Stomach smooth muscle (tissue), 2 donors: ENCODE data around the gene ABO.
A peak's percentile ranks its signal among the peaks of the same experiment; 100 is the strongest.
"Not testable (repeated sequence)": the region's sequence is repeated elsewhere in the genome, so short reads cannot be mapped to it uniquely, and the experiment has no call there.

ENCODE experiments used
- H3K27ac ChIP-seq: one replicate; pipeline ENCODE4 v1.7.0; 2013; ENCODE audit warnings: mild to moderate bottlenecking, low read length, inconsistent platforms
- H3K27me3 ChIP-seq, 2 donors: one replicate each; pipeline ENCODE4 v1.7.0; 2013; ENCODE audit warnings: low read length in 2 of 2; ENCODE audit not compliant: insufficient read depth in 2 of 2, control insufficient read depth in 1 of 2
- H3K36me3 ChIP-seq, 2 donors: one replicate each; pipeline ENCODE4 v1.7.0; 2013; ENCODE audit warnings: low read length in 2 of 2; ENCODE audit not compliant: control insufficient read depth in 2 of 2, insufficient read depth in 2 of 2
- H3K4me1 ChIP-seq: one replicate; pipeline ENCODE4 v1.7.0; 2013; ENCODE audit warnings: low read length; ENCODE audit not compliant: control insufficient read depth, insufficient read depth
- H3K4me3 ChIP-seq, 2 donors: one replicate each; pipeline ENCODE4 v1.7.0; 2013; ENCODE audit warnings: low read length in 2 of 2
- H3K9ac ChIP-seq, 2 donors: one replicate each; pipeline ENCODE4 v1.7.0; 2013; ENCODE audit warnings: low read length in 2 of 2, mild to moderate bottlenecking in 1 of 2
- H3K9me3 ChIP-seq, 2 donors: one replicate each; pipeline ENCODE4 v1.7.0; 2013; ENCODE audit warnings: low read length in 2 of 2; ENCODE audit not compliant: control insufficient read depth in 2 of 2
- donor health status: healthy.
- donor health status: Pancreatic carcinoma.

Gene ABO

DNA sequence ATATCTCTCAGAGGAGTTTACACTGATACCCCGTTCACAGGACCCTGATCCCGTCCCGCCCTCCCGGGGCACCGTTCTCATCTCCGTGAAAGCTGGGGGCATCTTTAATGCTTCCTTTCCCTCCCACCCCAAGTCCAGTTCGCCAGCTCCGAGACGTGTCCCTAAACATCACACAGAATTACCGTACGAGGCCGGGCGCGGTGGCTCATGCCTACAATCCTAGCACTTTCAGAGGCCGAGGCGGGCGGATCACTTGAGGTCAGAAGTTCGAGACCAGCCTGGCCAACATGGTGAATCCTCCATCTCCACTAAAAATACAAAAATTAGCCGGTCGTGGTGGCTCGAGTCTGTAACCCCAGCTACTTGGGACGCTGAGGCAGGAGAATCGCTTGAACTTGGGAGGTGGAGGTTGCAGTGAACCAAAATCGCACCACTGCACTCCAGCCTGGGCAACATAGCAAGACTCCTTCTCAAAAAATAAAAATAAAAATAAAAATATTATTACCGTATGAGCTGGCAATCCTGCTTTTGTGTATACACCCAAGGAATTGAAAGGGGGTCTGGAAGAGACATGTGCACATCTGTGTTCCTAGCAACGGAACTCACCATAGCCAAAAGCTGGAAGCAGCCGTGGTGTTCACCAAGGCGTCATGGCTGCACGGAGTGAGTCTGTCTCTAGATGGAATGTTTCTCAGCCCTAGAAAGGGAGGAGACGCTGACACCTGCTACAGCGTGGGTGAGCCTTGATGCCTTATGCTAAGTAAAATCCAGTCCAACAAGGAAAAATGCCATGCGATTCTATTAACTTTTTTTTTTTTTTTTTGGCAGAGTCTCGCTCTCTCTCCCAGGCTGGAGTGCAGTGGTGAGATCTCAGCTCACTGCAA is 1.2 kb upstream of the ABO start:
- no peaks in the 10 kb centered on the region for H3K9me3 ChIP-seq
- H3K36me3 ChIP-seq = no peaks in the 10 kb centered on the region
- H3K4me3 ChIP-seq = peak overlapping the region in 1 of 2 donors; percentile 40
- H3K9ac ChIP-seq = no peak overlapping the region
- no peak overlapping the region for H3K27ac ChIP-seq
- peaks cover 15 to 18% of the 10 kb centered on the region in 2 donors for H3K27me3 ChIP-seq
- H3K4me1 ChIP-seq = no peaks in the 10 kb centered on the region

DNA sequence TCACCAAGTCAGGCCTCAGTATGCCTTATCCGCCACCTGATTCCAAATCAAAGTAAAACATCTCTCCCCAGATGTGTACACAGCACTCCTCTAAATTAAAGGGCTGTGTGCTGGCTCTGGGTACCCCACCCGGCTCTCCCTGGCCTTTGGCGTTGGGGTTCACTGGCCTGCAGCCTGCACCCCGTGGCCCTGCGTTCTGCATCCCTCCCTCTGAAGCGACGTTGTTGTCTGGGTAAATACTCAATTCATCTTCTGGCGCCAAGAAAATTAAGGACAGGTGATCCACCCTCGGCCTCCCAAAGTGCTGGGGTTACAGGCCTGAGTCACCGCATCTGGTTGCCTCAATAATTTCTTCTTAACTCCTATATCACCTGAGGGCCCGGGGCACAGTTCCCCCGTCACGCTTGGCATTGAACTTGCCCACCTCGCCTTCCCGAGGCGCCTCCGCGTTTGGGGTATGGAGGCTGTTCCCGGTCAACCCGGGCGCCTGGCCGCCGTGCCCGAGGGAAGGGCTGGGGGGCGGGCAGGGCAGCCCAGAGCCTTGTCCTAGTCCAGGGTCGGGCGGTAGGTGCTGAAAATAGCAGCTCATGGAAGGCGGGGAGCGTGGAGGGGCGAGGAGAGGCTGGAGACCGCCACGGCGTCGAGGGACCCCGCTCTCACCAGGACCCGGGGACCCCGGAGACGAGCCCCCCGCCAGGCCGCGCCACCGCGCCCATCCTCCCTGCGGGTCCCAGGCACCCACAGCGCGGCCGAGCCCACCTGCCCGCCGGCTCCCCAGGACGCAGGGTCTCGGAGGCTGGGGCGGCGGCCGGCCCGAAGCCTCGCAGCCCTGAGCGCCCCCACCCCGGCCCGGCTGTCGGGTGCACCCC is 531 bp downstream of the ABO start:
- Histone ChIP-seq H3K9me3 (no peaks in the 10 kb centered on the region), H3K4me1 (no peaks in the 10 kb centered on the region), H3K4me3 (peak overlapping the region in 1 of 2 donors; percentile 44), H3K9ac (no peak overlapping the region), H3K36me3 (no peaks in the 10 kb centered on the region), H3K27ac (no peak overlapping the region), H3K27me3 (peaks cover 8 to 18% of the 10 kb centered on the region in 2 donors)

DNA sequence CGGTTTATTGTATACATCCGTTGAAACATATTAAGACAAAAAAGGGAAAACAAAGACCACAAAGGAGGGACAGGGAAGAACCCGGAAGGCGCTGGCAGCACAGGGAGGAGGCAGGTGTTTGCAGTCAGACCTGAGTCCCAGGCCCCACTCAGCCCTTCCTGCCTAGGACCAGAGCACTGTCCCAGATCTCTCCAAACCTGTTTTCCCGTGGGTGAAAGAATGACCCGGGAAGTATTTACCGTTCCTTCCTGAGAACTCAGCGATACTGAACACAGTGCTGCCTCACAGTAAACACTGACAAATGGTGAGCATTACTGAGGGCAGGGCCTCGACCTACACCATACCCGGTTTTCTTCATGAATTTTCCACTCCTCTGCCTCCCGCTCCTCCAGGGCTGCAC is 1.2 kb downstream of the ABO start:
- H3K27me3 ChIP-seq = peaks cover 8 to 18% of the 10 kb centered on the region in 2 donors
- H3K4me1 ChIP-seq = no peaks in the 10 kb centered on the region
- H3K36me3 ChIP-seq = no peaks in the 10 kb centered on the region
- no peak overlapping the region for H3K9ac ChIP-seq
- no peak overlapping the region for H3K27ac ChIP-seq
- no peaks in the 10 kb centered on the region for H3K9me3 ChIP-seq
- H3K4me3 ChIP-seq = no peak overlapping the region

DNA sequence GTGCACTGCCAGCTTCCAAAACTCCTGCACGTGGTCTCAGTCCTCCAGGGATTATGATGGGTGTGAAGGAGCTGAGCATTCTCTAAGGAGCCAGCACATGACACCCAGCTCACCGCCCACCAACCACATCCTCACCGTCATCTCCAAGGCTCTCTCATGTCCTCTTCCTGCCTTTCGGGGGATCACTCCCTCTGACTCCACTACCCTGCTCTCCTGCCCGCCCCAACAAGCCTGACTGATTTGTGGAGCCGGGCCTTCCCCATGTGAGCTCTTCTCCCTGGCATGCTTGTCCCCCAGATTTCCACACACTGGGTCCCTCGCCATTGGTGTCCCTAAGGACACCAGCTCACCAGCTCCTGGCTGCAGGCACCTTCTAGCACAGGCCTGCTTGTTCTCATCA is 1.9 kb downstream of the ABO start:
- Histone ChIP-seq H3K4me1 (no peaks in the 10 kb centered on the region), H3K9me3 (no peaks in the 10 kb centered on the region), H3K27me3 (peaks cover 8 to 18% of the 10 kb centered on the region in 2 donors), H3K27ac (no peak overlapping the region), H3K4me3 (no peak overlapping the region), H3K36me3 (no peaks in the 10 kb centered on the region), H3K9ac (no peak overlapping the region)

DNA sequence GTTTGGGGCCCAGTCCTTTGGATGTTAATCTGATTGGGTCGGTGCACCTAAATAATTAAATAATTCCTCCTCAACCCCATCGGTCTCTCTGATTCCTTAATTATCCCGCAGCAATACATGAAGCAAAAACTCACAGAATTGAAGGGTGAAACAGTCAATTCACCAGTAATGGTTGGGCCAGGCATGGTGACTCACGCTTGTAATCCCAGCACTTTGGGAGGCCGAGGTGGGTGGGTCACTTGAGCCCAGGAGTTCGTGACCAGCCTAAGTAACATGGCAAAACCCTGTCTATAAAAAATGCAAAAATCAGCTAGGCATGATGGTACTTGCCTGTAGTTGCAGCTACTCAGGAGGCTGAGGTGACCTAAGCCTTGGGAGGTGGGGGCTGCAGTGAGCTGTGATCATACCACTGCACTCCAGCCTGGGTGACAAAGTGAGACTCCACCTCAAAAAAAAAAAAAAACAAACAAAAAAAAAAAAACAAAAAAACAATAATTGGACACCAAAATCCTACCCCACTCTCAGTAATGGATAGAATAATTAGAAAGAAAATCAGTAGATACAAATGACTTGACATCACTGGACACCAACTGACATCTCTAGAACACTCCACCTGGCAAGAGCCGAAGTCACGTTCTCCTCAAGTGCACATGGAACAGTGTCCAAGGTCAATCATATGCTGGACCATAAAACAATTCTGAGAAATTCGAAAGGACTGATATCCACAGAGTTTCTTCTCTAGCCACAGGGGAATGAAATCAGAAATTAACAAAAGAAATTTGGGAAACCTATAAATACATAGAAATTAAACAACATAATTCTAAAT is 5.3 kb downstream of the ABO start:
- H3K4me3 ChIP-seq = no peak overlapping the region
- no peak overlapping the region for H3K27ac ChIP-seq
- H3K27me3 ChIP-seq = peaks cover 2 to 8% of the 10 kb centered on the region in 2 donors
- no peaks in the 10 kb centered on the region for H3K4me1 ChIP-seq
- no peaks in the 10 kb centered on the region for H3K9me3 ChIP-seq
- H3K9ac ChIP-seq = no peak overlapping the region
- no peaks in the 10 kb centered on the region for H3K36me3 ChIP-seq

DNA sequence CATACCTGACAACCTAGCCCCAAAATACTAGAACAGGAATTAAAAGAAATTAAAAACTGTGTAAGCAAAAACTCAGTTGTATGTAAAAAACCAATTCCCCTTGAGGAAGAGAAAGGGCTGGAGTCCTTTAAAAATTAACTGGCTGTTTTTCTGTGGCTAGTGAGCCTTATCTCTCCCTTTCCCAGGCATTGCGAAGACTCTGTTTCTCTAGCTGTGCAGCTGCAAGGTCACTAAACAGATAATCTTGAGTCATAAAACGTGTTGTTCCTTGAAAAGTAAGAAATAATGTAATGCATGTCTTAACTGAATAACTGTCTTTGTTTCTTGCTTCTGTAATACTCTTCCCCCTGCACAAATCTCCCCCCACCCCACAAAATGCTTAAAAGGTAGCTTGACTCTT is 5.9 kb downstream of the ABO start:
- not testable (repeated sequence) for H3K27me3 ChIP-seq, H3K4me1 ChIP-seq, H3K36me3 ChIP-seq, H3K9me3 ChIP-seq, H3K9ac ChIP-seq, H3K4me3 ChIP-seq, H3K27ac ChIP-seq

DNA sequence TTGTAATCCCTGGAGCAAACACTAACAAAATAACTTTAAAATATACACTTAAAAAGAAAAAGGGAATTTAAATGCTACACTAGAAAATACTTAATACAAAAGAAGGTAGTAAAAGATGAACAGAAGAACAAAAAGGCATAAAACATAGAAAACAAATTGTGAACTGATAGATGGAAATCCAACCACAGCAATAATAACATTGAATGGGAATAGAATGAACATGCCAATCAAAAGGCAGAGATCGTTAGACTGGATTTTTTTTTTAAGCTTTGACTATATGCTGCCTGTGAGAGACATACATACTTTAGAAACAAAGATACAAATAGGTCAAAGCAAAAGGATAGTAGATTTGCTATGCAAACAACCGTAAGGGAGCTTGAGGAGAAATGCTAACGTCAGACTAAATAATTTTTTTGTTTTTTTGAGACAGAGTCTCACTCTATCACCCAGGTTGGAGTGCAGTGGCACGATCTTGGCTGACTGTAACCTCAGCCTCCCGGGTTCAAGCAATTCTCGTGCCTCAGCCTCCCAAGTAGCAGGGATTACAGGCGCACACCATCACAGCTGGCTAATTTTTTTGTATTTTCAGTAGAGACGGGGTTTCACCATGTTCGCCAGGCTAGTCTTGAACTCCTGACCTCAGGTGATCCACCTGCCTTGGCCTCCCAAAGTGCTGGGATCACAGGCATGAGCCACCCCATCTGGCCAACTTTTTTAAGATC is 6.5 kb downstream of the ABO start:
- H3K27me3 ChIP-seq = peaks cover 0 to 6% of the 10 kb centered on the region in 2 donors
- no peaks in the 10 kb centered on the region for H3K36me3 ChIP-seq
- no peak overlapping the region for H3K27ac ChIP-seq
- H3K9ac ChIP-seq = no peak overlapping the region
- no peaks in the 10 kb centered on the region for H3K4me1 ChIP-seq
- no peaks in the 10 kb centered on the region for H3K9me3 ChIP-seq
- no peak overlapping the region for H3K4me3 ChIP-seq

DNA sequence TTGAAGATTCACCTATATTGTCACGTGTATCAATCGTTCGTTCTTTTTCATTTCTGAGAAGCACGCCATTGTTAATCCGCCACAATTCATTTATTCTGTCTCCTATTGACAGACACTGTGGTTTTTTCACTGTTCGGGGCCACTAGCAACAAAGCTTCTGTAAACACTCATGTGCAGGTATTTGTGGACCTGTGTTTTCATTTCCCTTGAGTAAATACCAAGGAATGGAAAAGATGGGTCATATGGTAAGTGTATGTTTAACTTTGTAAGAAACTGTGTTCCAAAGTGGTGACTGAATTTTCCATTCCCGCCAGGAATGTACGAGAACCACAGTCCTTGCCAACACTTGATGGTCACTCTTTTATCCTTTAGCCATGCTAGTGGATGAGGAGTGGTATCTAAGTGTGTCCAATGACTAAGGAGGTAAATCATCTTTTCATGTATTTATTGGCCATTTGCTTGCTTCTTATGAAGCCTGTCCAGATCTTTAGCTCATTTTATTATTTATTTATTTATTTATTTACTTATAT is 10.7 kb downstream of the ABO start:
- H3K27ac ChIP-seq = no peak overlapping the region
- H3K36me3 ChIP-seq = no peaks in the 10 kb centered on the region
- no peak overlapping the region for H3K9ac ChIP-seq
- H3K4me3 ChIP-seq = no peak overlapping the region
- no peaks in the 10 kb centered on the region for H3K4me1 ChIP-seq
- peaks cover 0 to 6% of the 10 kb centered on the region in 2 donors for H3K27me3 ChIP-seq
- H3K9me3 ChIP-seq = no peaks in the 10 kb centered on the region

DNA sequence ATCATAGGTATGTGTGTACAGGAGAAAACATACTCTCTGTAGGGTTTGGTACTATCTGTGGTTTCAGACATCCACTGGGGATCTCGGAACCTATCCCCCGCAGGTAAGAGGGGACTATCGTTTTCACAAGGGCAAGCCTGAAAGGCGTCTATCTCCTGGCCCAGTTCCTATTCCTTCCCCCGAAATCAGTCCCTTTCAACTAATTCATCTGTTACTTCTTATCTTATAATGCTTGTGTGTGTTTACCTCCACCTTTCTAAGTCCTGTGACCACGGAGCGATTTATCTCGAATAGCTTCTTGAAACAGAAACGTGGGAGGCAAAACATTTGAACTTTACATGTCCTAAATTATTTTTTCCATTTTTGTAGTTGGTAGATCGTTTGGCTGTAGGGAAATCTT is 11.4 kb downstream of the ABO start:
- H3K27me3 ChIP-seq = peaks cover 0 to 6% of the 10 kb centered on the region in 2 donors
- no peak overlapping the region for H3K9ac ChIP-seq
- no peak overlapping the region for H3K4me3 ChIP-seq
- no peaks in the 10 kb centered on the region for H3K36me3 ChIP-seq
- no peaks in the 10 kb centered on the region for H3K4me1 ChIP-seq
- no peak overlapping the region for H3K27ac ChIP-seq
- no peaks in the 10 kb centered on the region for H3K9me3 ChIP-seq

DNA sequence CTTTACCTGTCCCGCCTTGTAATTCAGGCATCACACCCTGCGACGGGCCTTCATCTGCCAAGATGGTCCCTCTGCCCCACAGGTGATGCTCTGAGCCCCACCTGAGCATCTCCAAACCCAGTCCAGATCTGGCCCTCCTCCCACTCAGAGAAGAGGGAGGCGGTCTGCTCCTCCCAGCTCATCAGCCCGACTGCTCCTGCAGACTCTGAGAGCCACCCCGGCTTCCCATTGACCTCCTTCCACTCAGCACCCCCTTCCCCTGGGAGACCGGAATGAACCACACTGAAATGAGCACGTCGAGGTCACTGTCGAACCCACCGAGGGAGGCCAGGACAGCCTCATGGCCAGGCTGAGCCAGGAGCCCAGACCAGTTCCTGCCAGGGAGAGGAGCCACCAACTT is 12.8 kb downstream of the ABO start:
- Histone ChIP-seq H3K36me3 (no peaks in the 10 kb centered on the region), H3K4me3 (no peak overlapping the region), H3K27me3 (peaks cover 0 to 6% of the 10 kb centered on the region in 2 donors), H3K9ac (no peak overlapping the region), H3K4me1 (no peaks in the 10 kb centered on the region), H3K9me3 (no peaks in the 10 kb centered on the region), H3K27ac (no peak overlapping the region)
